ENCODE measurements around the gene LRP1.

DNA sequence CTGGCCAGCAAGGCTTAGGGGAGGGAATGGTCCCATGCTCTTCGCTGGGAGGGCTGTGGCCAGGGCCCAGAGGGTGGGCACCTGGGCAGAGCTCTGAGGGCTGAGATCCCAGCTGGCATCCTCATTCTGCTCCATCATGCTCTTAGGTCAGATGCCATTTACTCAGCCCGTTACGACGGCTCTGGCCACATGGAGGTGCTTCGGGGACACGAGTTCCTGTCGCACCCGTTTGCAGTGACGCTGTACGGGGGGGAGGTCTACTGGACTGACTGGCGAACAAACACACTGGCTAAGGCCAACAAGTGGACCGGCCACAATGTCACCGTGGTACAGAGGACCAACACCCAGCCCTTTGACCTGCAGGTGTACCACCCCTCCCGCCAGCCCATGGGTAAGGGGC, 49.9 kb downstream of the LRP1 start:
- TF ChIP-seq, protein P1, sequence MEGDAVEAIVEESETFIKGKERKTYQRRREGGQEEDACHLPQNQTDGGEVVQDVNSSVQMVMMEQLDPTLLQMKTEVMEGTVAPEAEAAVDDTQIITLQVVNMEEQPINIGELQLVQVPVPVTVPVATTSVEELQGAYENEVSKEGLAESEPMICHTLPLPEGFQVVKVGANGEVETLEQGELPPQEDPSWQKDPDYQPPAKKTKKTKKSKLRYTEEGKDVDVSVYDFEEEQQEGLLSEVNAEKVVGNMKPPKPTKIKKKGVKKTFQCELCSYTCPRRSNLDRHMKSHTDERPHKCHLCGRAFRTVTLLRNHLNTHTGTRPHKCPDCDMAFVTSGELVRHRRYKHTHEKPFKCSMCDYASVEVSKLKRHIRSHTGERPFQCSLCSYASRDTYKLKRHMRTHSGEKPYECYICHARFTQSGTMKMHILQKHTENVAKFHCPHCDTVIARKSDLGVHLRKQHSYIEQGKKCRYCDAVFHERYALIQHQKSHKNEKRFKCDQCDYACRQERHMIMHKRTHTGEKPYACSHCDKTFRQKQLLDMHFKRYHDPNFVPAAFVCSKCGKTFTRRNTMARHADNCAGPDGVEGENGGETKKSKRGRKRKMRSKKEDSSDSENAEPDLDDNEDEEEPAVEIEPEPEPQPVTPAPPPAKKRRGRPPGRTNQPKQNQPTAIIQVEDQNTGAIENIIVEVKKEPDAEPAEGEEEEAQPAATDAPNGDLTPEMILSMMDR (IDR thresholded peaks at IDR 0.05; ENCODE audit: low read depth, low read length), result no peak
- no peak for TF ChIP-seq EZH2phosphoT487 (IDR thresholded peaks at IDR 0.05; ENCODE audit: low read depth)

All from OCI-LY3 (cell line).